ENCODE data around the gene PUS1.
A peak's percentile ranks its signal among the peaks of the same experiment; 100 is the strongest.
"Not testable (repeated sequence)": the region's sequence is repeated elsewhere in the genome, so short reads cannot be mapped to it uniquely, and the experiment has no call there.

PUS1 gene

GRCh38 chr12:131941116-131941986 is 12.3 kb downstream of the PUS1 start:
- DNase-seq, result no peak

GRCh38 chr12:131941987-131942341 is 12.9 kb downstream of the PUS1 start:
- no peak for DNase-seq

- DNase-seq, result no peak
Measured at GRCh38 chr12:131942671-131943070, 13.6 kb downstream of the PUS1 start.

GRCh38 chr12:131943389-131943788 is 14.3 kb downstream of the PUS1 start:
- DNase-seq, result no peak

GRCh38 chr12:131943876-131944275 is 14.8 kb downstream of the PUS1 start:
- no peak for DNase-seq

GRCh38 chr12:131944601-131945251 is 15.7 kb downstream of the PUS1 start:
- DNase-seq, result no peak

- no peak for DNase-seq
Measured at GRCh38 chr12:131946757-131947156, 17.7 kb downstream of the PUS1 start.

GRCh38 chr12:131947482-131948027 is 18.5 kb downstream of the PUS1 start:
- no peak for DNase-seq

- DNase-seq, result no peak
Measured at GRCh38 chr12:131948166-131948712, 19.2 kb downstream of the PUS1 start.

- DNase-seq, result not testable (repeated sequence)
Measured at GRCh38 chr12:131948713-131949430, 19.8 kb downstream of the PUS1 start.

- DNase-seq, result peak; percentile 94
Measured at GRCh38 chr12:131949431-131950181, 20.5 kb downstream of the PUS1 start, which contains the start of gene EP400. Gene EP400, plus strand, starts transcription at chr12:131949942. Its CDS starts 10,678 bp downstream, at chr12:131960620.

GRCh38 chr12:131950182-131950913 is 21.3 kb downstream of the PUS1 start:
- DNase-seq, result peak; percentile 38

- DNase-seq, result not testable (repeated sequence)
Measured at GRCh38 chr12:131953810-131954209, 24.7 kb downstream of the PUS1 start.

GRCh38 chr12:131954460-131954859 is 25.4 kb downstream of the PUS1 start:
- DNase-seq, result not testable (repeated sequence)

- DNase-seq, result no peak
Measured at GRCh38 chr12:131959116-131959515, 30.0 kb downstream of the PUS1 start.

- no peak for DNase-seq
Measured at GRCh38 chr12:131959641-131960589, 30.8 kb downstream of the PUS1 start.

- not testable (repeated sequence) for DNase-seq
Measured at GRCh38 chr12:131960590-131961325, 31.7 kb downstream of the PUS1 start.

GRCh38 chr12:131961328-131961727 is 32.3 kb downstream of the PUS1 start:
- not testable (repeated sequence) for DNase-seq

- DNase-seq, result no peak
Measured at GRCh38 chr12:131962069-131962468, 33.0 kb downstream of the PUS1 start.

Measured in stimulated activated naive CD4-positive, alpha-beta T cell treated with Interleukin-2 at 50 U/mL for 16 hours (primary cell).